Neural crest cell (in vitro differentiated cells): ENCODE data around the gene CCDC61. TPM values are rescaled to one million over a fixed set of nuclear protein-coding genes. Genes with fewer than 3 reads are reported as not detected.
A peak's percentile ranks its signal among the peaks of the same experiment; 100 is the strongest.

Source experiments
- DNase-seq: peaks from one replicate; pipeline ENCODE4 v3.0.0; 2021; ENCODE audit warnings: low read depth, mixed read lengths, low spot score
- H3K27ac Mint-ChIP-seq: one replicate; pipeline ENCODE4 v1.8.0; 2021; ENCODE audit warnings: mild to moderate bottlenecking, mixed read lengths; ENCODE audit not compliant: unreplicated experiment
- H3K27me3 Mint-ChIP-seq: 2 replicates; pipeline ENCODE4 v1.8.0; 2021; ENCODE audit warnings: low read depth, mild to moderate bottlenecking, mixed read lengths
- H3K36me3 Mint-ChIP-seq: 2 replicates; pipeline ENCODE4 v1.8.0; 2021; ENCODE audit warnings: low read depth, mild to moderate bottlenecking, mixed read lengths
- H3K4me1 Mint-ChIP-seq: 2 replicates; pipeline ENCODE4 v1.8.0; 2021; ENCODE audit warnings: mixed read lengths
- H3K4me3 Mint-ChIP-seq: one replicate; pipeline ENCODE4 v1.8.0; 2021; ENCODE audit warnings: mild to moderate bottlenecking, mixed read lengths
- H3K9me3 Mint-ChIP-seq: 2 replicates; pipeline ENCODE4 v1.8.0; 2021; ENCODE audit warnings: mixed read lengths
- total RNA-seq: library from RNA; stranded (reverse); gene quantifications from 2 replicates; pipeline ENCODE4 v1.2.1, GENCODE V29; 2021
- TF ChIP-seq, protein P1 (sequence below): fragments of 200-600 bp; sonication (generic); conservative IDR thresholded peaks from 2 replicates; pipeline ENCODE4 v1.5.0; 2021; ENCODE audit warnings: antibody characterized with exemption, mild to moderate bottlenecking

CCDC61 gene
- total RNA-seq, 1 donor from 2014 or later, result 18.1 TPM

DNA sequence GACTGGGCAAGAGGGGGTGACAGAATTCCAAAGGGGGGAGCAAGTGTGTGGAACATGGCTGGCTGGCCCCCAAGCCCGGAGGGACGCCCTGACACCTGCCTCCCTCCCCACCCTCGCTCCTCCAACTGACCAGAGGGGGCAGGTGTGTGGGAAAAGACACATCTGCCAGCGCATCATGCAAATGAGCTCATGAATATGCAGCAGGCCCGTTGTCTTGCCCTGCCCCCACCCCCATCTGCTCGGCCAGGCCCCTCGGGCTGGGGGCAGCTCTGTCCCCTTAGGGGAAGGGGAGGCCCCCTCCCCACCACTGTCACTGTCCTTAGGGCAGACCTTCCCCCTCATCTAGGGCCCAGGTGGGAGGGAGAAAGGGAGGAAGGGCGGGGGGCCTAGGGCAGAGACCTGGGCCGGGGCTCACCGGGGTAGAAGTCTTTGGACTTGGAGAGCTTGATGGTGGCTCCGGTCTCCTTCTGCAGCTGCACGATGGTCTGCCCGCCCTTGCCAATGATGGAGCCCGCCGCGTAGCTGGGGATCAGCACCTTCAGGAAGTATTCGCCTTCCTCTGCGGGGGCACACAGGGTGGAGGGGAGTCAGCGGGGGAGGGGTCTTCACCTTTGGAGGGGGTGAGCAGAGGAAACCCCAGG lies 34.6 kb upstream of the CCDC61 start:
- Mint-ChIP-seq H3K36me3 (peaks cover 7% of the 10 kb centered on the region), H3K27me3 (peaks cover 20% of the 10 kb centered on the region), H3K4me3 (no peak overlapping the region), H3K27ac (peak overlapping the region; percentile 65), H3K9me3 (no peaks in the 10 kb centered on the region), H3K4me1 (peaks cover 40% of the 10 kb centered on the region)
- TF ChIP-seq, protein P1, sequence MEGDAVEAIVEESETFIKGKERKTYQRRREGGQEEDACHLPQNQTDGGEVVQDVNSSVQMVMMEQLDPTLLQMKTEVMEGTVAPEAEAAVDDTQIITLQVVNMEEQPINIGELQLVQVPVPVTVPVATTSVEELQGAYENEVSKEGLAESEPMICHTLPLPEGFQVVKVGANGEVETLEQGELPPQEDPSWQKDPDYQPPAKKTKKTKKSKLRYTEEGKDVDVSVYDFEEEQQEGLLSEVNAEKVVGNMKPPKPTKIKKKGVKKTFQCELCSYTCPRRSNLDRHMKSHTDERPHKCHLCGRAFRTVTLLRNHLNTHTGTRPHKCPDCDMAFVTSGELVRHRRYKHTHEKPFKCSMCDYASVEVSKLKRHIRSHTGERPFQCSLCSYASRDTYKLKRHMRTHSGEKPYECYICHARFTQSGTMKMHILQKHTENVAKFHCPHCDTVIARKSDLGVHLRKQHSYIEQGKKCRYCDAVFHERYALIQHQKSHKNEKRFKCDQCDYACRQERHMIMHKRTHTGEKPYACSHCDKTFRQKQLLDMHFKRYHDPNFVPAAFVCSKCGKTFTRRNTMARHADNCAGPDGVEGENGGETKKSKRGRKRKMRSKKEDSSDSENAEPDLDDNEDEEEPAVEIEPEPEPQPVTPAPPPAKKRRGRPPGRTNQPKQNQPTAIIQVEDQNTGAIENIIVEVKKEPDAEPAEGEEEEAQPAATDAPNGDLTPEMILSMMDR, result no peak
- DNase-seq, result no peak

DNA sequence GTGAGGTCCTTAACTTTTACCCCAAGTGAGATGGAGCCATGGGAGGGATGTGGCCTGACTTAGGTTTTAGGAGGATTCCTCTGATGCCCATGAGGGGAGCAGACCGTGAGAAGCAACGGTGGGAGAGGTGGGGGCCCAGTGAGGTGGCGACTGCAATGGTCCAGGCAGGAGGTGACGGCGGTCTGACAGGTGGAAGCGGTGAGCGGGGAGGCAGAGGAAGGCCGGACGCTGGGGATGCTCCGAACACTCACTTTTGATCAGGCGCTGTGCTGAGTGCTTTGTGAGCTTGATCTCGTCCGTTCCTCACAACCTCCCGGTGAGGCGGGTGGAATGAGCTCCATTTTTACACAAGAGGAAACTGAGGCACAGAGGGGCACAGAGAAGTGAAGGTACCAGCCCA lies 33.2 kb upstream of the CCDC61 start:
- TF ChIP-seq, protein P1, result no peak
- peaks cover 24% of the 10 kb centered on the region for H3K27me3 Mint-ChIP-seq
- H3K4me3 Mint-ChIP-seq, result no peak overlapping the region
- H3K27ac Mint-ChIP-seq, result no peak overlapping the region
- no peak for DNase-seq
- H3K36me3 Mint-ChIP-seq, result peaks cover 7% of the 10 kb centered on the region
- H3K9me3 Mint-ChIP-seq, result no peaks in the 10 kb centered on the region
- peaks cover 37% of the 10 kb centered on the region for H3K4me1 Mint-ChIP-seq

DNA sequence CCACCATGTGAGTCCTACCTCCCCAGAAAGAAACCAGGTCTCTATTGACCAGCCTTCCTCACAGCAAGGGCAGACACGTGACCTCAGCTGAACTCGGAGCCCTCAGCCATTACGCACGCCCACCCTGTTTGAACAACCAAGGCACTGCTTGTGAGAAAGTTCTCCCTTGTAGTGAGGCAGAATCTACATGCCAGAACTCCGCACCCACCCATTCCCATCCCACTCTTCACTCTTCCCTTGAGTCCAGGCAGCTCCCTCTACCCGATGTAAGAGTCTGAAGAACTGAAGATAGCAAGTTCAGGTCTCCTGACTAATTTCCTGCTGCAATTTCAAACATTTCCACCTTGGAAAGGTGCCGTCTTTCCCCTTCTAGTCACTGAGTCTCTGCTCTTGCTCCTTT lies 28.0 kb upstream of the CCDC61 start:
- Mint-ChIP-seq H3K27ac (no peak overlapping the region), H3K4me1 (peaks cover 12% of the 10 kb centered on the region), H3K36me3 (no peaks in the 10 kb centered on the region), H3K27me3 (peaks cover 49% of the 10 kb centered on the region), H3K9me3 (no peaks in the 10 kb centered on the region), H3K4me3 (no peak overlapping the region)
- DNase-seq, result no peak
- TF ChIP-seq, protein P1, result no peak

DNA sequence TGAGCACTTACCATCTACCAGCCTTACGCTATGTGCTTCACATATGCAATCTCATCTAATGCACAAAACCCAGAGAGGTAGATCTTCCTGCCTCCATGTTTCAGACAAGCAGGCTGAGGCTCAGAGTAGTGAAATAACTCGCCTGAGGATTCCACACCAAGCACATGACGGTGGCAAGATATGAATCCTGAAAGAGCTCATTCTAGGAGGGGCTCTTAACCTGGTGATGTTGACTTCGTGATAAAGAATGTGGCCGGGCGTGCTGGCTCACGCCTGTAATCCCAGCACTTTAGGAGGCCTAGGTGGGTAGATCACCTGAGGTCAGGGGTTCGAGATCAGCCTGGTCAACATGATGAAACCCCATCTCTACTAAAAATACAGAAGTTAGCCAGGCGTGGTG lies 26.6 kb upstream of the CCDC61 start:
- no peaks in the 10 kb centered on the region for H3K36me3 Mint-ChIP-seq
- DNase-seq, result no peak
- TF ChIP-seq, protein P1, result no peak
- H3K9me3 Mint-ChIP-seq, result no peaks in the 10 kb centered on the region
- H3K27ac Mint-ChIP-seq, result no peak overlapping the region
- no peak overlapping the region for H3K4me3 Mint-ChIP-seq
- H3K27me3 Mint-ChIP-seq, result peaks cover 55% of the 10 kb centered on the region
- peaks cover 18% of the 10 kb centered on the region for H3K4me1 Mint-ChIP-seq

DNA sequence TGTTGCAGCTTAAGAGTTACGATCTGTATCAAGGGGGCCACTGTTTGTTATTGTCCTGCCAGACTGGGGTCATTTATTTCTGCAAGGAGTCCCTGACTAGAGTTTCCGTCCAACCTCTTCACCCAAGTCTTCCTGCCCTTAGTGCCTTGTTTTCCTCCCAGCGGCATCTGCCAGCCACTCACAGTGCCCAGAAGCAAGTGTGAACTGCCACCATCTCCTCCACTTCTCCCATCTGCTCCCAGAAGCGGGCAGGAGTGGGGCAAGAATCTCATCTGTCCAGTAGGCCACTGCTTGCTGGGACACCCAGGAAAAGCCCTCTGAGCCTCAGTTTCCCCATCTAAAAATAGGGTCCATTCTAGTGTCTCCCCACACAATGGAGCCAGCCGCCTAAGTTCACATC lies 25.6 kb upstream of the CCDC61 start:
- Mint-ChIP-seq H3K4me1 (peaks cover 23% of the 10 kb centered on the region), H3K27me3 (peaks cover 60% of the 10 kb centered on the region), H3K36me3 (no peaks in the 10 kb centered on the region), H3K9me3 (no peaks in the 10 kb centered on the region), H3K4me3 (peak overlapping the region; percentile 59), H3K27ac (no peak overlapping the region)
- DNase-seq, result no peak
- TF ChIP-seq, protein P1, result no peak
